NCI-H526 treated with DMSO at 0.1 percent for 48 hours (cell line): ENCODE data around the gene SH3PXD2A.
"Not testable (repeated sequence)": the region's sequence is repeated elsewhere in the genome, so short reads cannot be mapped to it uniquely, and the experiment has no call there.

ENCODE experiments used
- DNase-seq: peaks from one replicate; lab custom pipeline; 2025; lab: John Stamatoyannopoulos, UW

SH3PXD2A gene

DNA sequence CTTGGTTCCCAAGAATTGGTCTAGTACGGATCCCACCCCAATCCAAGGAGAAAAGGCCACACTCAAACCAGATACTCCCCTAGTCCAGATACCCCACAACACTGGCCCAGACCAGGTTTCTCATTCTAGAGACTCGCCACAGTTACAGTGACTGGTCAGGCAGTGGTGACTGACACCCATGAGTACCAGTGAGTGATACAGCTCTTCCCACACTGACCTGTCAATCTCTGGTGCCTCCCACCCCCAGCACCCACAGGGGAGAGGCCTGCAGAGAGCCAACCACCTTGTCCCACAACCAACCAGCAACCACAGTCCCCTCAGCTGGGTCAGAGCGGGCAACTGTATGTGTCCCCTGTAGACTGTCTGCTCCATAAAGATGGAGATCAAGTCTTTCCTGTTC, 209.1 kb downstream of the SH3PXD2A start:
- no peak for DNase-seq

DNA sequence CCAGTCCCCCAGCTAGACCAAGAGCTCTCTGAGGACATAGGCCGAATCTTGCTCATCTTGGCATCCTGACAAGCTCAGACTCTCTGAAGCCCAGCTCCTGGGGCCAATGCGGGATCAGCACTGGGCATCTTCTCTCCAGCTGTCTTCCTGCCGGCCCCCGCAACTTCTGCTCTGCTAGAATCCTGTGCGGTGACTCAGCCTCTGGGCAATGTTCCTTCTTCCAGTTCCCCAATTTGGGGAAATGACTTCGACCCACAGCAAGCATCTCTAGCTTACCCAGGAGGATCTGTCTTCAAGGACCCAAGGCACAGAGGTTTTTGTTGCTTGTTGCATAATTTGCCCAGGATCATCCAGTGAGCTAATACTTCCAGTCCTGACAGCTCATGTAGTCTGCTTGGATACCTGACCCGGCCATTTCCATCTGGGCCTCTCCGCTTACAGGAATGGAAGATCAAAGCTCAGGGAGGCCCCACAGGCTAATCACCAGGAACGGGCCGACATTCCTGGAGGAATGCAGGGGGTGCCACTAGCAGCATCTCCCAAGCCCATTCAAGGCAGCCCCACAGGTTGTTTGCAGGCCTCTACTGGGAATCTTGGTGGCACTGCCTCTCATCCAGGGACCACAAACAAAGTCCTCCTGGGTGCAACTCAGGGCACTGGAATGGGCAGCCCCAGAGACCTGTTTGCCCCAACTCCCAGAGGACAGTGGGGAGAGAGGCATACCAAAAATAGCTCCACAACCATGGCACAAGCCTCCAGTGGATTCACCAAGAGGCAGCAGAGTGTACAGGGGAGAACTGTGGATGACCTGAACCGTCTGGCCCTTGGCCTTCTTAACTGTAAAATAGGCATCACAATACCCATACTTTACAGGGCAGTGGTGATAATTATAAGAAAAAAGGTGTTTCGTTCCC, 210.0 kb downstream of the SH3PXD2A start:
- DNase-seq: no peak

DNA sequence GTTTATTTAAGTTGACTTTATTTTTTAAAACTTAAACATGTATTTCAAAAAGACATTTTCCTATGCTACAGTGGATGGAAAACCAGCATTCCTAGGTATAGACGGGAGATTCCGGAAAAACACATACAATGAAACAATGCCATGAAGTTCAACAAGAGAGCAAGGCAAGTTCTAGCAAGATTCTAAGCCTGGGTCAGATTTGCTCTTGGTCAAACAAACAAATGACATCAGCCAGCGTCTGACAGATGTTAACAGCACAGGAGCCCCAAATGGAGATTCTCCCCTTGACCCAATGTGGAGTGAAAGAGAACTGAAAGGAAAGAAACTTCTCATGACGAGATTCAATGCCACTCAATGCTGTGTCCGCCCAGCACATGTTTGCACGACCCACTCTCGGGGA, 212.0 kb downstream of the SH3PXD2A start:
- no peak for DNase-seq

DNA sequence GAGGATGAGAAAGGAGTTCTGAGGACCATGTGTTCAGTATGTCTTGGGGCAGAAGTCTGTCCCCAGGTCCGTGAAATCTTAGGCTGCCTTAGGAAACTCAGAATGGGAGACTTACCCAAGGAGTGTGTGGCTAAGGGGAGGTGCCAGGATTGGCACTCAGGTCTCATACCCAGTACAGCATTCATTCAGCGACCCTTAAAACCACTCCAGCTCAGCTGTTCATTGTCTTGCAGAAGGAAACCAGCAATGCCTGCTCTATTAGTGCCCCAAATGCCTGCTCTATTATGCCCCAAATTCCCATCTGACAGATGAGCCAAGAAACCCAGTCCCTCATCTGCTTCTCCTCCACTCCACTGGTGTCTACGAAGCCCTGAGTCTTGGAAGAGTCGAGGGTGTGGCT, 214.1 kb downstream of the SH3PXD2A start:
- DNase-seq: no peak

DNA sequence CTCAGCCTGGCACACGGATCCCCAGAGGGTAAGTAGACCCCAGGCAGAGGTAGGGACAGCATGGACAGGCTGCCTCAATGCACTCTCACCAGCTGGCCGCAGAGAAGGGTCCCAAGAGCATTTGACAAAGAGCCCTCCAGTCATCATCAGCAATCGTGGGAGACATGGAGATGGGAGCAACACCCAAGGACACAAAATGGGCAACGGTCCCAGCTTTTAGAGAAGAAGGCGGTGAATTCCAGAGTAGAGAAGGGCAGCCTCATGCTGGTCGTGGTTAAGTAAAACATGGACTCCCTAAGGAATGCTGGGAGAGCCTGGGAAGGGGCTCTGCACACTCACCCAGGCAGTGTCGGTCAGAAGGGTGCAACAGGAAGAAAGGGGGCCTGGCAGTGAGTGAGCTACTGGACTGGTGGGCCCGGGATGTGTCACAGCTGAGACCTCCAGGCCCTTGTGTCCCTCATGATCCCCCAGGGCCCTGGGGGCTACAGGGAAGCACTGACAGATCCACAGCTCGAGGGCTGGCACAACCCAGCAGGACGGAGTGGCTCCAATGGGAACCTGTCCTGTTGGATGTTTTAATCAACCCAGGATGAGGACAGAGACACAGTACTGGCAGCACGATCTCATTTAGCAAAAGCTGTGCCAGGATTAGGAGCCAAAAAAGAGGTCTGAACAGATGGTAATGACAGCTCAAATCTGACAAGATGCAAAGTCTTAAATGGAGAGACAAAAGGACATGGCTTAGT, 214.8 kb downstream of the SH3PXD2A start:
- no peak for DNase-seq

DNA sequence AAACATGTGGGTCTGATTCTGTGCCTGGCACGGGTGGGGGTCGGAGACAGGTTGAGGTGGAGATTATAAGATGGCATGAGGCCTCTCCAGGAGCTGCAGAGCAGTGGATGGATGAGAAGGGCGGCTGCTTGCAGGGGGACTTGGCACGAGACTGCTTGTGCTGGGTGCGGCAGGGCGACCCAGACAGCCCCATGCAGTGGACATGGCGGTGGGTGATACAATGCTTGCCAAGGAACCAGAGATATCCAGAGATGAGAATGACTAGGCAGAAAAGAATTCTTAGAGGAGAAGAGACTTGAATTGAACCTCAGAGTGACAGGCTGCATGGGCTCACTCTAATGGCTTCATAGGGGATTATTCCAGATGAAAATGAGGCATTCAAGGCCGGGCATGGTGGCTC, 216.4 kb downstream of the SH3PXD2A start:
- DNase-seq: no peak

DNA sequence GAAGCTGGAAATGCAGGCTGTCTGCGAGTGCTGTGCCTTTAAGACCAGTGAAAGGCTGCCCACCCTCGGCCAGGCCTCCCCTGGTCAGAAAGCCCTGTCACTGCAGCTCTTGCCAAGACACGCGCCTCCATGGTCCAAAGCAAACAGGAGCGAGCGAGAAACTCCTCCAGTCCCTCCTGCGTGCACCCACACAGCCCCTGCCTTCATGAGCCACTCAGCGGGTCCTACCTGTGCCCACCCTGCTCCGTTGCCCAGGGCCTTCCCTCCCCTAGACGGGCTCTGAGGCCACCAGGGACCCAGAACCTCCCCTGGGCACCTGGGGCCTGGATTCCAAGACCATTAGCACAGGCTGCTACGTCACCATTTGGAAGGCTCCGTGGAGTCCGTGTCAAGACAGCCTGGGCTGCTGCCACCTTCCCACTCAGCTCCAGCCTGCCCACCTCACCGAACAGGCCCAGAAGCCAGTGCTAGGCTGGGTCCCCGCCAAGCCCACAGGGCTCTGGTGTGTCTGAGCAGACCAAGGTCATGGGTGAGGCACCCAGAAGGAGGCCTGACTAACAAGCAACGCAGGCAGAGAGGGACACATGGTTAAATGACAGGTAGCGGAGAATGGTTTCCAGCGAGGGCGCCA, 217.3 kb downstream of the SH3PXD2A start:
- no peak for DNase-seq

DNA sequence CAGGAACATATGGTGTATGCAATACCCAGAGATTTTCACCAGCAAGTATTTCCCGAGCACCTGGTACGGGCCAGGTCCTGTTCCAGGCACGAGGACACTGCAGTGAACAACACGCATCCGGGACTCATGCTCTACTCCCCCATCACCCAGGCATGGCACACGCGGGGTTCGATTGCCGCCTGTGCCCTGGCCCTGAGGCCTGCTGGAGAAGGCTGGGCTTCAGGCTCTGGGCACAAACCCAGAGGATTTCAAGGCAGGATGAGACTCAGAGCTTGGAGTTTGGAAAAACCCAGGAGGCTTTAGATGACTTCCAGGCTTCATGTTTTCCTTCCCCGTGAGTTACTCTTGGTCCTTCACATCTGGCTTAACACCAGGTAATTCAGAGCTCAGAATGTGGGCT, 218.4 kb downstream of the SH3PXD2A start:
- no peak for DNase-seq

DNA sequence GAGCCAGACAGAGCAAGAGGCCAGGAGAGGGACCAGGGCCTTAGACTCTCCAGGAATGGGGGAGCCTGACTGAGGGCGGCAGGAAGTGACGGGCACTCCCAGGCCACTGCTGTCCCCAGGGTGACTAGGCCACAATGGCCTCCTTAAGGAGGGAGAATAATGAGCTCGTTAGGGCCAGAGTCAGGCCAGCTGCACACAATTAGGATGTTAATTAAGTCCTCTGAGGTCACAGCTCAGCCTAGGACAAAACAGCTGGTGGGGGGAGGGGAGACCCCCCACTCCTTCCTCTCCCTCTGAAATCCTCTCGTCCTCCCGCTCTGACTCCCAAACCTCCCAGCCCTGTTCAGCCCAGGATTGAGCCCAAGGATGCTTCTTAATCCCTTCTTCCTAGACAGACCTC, 218.9 kb downstream of the SH3PXD2A start:
- no peak for DNase-seq

DNA sequence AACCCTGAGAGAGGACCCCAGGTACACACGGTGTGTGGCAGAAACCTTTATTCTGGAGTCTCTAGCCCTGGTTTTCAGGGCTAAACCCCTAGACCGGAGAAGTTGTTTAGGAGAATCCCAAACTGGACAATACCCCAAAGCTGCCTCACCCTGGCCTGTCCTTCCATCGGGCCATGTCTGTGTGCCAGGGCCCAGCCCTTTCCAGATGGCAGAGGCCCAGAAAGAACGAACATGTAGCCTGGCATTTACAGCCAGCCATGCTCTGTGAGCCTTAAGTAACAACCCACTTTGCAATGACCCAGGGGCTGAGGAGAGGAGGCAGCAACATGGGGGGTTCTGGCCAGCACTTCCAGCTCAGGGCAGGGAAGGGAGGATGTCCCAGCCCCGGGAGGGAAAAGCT, 219.8 kb downstream of the SH3PXD2A start:
- DNase-seq: no peak

DNA sequence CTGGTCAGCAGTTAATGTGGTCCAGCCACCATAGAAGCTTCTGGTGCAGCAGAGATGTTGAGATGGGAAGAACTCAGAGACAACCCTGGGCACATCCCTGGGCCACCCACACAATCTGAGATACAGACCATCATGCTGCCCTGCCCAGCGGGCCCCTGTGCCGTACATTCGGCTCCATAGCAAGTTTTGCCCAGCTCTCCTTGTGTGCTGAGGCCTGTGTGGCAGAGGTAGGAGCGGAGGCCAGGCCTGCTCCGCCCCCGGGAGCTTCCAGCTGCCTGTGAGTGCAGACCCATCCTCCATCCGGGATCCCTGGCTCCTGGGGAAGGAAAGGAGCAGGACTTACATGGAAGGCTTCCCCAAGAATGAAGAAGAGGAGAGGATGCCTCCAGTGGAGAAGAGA, 221.5 kb downstream of the SH3PXD2A start:
- no peak for DNase-seq

DNA sequence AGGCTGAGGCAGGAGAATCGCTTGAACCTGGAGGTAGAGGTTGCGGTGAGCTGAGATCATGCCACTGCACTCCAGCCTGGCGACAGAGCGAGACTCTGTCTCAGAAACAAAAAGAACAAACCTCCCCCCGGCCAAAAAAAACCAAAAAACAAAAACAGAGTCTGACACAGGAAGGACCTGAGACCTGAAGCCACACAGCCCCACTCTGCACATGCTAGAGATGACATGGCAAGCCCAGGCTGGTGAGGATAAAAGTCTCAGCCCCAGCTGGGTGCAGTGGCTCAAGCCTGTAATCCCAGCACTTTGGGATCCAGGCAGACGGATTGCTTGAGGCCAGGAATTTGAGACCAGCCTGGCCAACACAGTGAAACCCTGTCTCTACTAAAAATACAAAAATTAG, 222.5 kb downstream of the SH3PXD2A start:
- DNase-seq: not testable (repeated sequence)

DNA sequence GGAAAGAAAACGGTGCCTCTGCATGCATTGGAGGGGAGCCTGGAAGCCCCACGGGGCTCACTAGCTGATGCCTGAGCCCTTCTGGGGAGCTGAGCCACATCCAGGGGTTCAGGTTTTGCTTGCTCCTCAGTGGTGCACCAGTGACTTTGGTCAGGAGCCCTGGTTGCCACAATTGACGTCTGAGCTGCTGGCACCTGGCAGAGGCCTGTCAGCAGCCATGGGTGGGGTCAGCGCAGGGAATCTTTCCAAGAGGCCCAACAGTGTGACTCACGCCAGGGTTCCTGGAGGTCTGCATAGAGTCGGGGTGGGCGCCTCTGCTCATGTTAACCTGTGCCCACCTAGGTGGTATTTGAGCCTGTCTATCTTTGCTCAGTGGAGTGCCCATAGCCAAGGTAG, 223.1 kb downstream of the SH3PXD2A start:
- DNase-seq: no peak

DNA sequence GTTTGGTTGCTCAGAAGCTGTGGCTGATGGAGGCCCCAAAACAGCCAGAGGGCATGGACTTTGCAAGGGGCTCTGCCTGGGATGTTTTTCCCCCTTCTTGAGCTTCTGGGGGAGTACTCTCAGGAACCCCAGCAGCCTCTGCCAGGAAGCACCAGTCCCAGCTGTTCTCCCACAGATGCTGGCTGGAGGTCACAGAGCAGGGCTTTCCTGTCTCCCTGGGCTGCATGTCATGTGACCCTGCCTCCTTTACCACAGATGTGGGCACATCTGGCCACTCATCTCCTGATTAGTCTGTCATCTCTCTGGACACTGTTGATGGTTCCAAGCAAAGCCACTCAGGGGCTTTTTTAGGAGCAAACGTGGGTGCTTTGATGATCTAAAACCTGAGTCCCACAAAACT, 225.2 kb downstream of the SH3PXD2A start:
- DNase-seq: no peak

DNA sequence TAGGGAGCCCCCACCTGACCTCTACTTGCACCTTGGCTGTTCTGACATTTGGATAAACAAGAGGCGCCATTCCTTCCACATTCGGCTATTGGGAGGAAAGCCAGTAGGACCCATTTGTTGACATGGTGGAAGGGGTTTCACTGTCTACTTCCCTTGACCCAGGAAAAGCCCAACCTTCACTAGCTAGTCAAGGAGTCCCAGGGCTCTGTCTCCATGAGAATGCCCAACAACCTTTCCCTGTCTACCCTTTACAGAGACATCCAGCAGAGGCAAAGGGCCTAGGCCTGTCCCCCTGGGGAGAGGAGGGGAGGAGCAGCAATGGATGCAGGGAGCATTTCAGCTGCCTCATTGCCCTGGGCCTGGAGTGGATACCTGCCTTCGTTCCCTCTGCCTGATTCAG, 225.8 kb downstream of the SH3PXD2A start:
- no peak for DNase-seq

DNA sequence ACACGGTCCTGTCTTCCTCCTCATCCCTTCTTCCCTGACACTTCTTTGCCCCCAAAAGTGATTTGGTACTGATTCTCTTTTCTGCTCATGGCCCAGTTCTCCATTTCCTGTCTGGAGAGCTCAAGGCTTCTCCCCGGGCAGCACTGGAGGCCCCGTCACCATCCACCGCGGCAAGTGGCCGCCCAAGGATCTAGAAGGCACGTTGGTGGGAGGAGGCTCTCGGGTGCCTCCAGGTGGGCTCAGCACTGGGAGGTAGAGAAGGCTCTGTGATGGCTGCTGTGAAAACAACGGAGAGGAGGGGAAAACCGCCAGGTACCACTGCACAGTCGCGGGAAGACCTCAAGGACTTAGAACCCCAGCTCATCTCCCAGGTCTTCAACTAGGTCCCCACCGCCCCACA, 227.5 kb downstream of the SH3PXD2A start:
- no peak for DNase-seq

DNA sequence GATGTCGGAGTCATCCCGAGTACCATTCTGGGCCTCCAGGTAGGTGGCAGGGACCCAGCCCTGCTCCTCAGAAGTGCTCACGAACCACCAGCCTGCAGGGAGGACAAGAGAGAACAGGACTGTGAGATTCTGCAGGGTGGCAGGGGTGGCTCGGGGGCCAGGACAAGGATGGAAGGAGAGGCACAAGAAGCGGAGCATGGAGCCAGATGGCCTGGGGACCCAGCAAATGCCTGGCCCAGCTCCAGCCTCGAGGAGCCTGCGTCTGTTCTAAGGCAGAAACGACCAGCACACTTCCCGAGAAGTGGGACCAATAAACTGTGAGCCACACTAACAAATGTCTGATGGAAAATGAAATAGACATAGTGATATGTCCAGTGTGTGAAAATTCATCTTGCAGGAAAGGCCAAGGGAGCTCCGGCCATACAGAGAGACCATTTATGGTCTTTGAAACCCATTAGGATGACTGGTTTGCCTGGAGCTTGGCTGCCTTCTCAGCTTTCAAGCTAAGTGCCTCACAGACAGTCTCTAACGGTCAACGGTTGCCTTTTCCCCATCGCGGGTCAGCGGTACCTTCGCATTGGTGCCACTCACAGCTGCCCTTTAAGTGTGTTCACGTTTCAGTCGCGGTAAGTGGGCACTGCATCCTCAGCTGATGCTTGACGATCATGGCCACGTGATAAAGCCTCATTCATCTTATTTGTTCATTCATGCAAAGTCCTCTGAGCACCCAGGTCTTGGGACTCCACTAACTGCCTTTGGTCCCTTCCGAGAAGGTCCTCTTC, 228.1 kb downstream of the SH3PXD2A start:
- no peak for DNase-seq

DNA sequence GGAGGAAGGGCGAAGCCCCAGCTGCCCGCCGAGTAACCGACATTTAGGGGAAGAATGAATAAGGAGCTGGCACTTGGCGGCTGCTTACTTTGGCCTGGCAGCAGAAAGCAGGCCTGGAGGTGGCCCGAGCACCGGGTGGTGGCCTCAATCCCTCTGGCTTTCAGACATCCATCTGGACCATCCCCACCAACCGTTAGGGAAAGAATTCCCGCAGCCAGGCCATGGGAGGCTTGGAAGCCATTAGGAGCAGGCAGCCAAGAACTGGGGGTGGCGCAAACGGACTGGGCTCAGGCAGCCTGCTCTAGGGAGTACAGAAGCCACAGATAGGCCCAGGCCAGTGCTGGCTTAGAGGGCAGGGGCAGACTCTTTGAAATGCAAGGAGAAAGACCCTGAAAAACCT, 229.2 kb downstream of the SH3PXD2A start:
- no peak for DNase-seq

DNA sequence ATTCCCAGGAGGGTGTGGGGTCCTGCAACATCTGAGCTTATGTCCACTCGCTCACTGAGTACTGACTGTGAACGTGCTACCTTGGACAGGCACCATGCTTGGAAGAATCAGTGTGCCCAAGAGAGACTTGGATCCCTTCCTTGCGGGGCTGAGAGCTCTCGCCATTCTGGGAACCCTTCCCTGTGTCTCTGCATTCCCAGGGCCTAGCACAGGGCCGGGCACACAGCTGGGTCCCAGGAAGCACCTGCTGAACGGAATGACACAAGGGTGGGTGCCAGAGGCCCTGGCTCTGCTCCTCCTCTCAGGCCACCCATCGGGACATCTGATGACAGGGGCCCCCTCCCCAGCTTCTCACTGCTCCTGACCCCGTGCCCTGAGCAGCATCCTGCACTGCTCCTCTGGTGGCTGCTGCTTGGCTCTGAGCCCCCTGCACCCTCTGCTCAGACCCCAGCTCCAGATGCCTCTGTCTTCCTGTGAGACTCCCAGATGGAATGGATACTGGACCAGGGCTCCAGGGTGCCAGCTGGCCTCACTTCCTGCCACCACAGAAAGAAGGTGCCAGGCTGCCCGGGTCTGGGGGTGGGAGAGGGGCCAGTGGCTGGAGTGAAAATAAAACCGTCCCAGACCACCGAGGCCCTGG, 232.3 kb downstream of the SH3PXD2A start:
- DNase-seq: no peak

DNA sequence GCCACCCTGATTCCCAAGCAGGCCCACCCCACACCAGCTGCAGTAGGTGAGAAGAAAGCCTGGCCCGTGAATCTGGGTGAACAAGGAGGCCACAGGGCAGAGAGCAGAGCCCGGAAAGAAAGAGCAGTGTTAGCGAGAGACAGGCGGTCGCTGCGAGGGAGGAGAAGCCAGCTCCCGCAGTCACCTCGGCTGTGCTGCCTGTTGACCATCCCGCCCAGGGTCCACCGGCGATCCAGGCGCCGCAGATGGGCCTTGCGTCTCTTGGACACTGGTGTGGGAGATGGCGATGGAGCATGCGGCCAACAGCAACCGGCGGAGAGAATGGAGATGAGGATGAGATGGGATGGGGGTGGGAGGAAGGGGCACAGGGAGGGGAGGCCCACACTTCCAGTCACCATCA, 233.1 kb downstream of the SH3PXD2A start:
- no peak for DNase-seq

DNA sequence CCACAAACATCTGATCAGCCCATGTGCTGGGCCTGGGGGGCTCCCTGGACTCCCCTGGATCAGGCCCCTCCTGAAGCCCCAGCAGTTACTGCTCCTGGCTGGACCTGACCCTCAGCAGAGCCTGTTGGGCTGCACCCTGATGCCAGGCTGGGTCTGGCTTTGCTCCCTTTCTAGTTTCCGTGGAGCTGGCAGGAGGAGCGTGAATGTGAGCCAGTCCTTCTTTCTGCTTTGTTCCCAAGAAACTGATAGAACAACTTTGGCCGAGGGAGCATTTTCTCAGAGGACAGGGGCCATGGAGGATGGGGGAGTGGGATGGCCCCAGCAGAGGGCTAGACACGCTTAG, 233.6 kb downstream of the SH3PXD2A start:
- DNase-seq: no peak
